Ectodermal cell (in vitro differentiated cells): Measurements from ENCODE around the gene SLC12A8.

Source experiments
- H3K27ac ChIP-seq: 2 replicates; pipeline ENCODE4 v1.7.0; 2013; ENCODE audit warnings: mild to moderate bottlenecking, low read depth, low read length; ENCODE audit not compliant: insufficient read depth, poor library complexity, severe bottlenecking
- H3K27me3 ChIP-seq: 2 replicates; pipeline ENCODE4 v1.7.0; 2013; ENCODE audit warnings: mild to moderate bottlenecking, low read length; ENCODE audit not compliant: insufficient read depth, control insufficient read depth, poor library complexity, severe bottlenecking
- H3K36me3 ChIP-seq: one replicate; pipeline ENCODE4 v1.7.0; 2013; ENCODE audit warnings: low read length; ENCODE audit not compliant: control insufficient read depth, insufficient read depth
- H3K4me1 ChIP-seq: one replicate; pipeline ENCODE4 v1.7.0; 2013; ENCODE audit warnings: low read length; ENCODE audit not compliant: control insufficient read depth, insufficient read depth
- H3K4me3 ChIP-seq: 2 replicates; pipeline ENCODE4 v1.7.0; 2013; ENCODE audit warnings: low read depth, low read length, control low read depth; ENCODE audit not compliant: insufficient read depth
- H3K9me3 ChIP-seq: 2 replicates; pipeline ENCODE4 v1.7.0; 2013; ENCODE audit warnings: mild to moderate bottlenecking, low read length, moderate library complexity; ENCODE audit not compliant: control insufficient read depth
- WGBS, 2 experiments: methylation state at CpG; one replicate each; pipeline ENCODE4 v1.1.7; 2013; ENCODE audit warnings: missing lambda C conversion rate in 2 of 2; 5-methylcytosine and 5-hydroxymethylcytosine counted together

SLC12A8 gene

DNA sequence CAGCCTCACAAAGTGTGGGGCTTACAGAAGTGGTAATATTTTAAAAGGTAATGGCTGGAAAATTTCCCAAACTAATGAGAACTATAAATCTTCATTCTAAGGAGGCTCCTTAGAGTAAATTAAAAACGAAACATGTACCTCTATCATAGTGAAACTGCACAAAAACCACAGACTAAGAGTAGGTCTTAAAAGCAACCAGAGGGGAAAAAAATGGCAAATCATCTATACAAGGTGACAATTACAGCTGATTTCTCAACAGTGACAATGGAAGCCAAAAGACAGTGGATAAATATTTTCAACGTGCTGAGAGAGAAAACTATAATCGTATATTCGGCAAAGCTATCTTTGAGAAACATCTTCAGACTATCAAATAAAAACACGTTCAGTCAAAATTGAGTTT is 177.3 kb downstream of the SLC12A8 start:
- Histone ChIP-seq H3K27me3 (no peaks in the 10 kb centered on the region), H3K4me1 (peaks cover 32% of the 10 kb centered on the region), H3K9me3 (no peaks in the 10 kb centered on the region), H3K36me3 (no peaks in the 10 kb centered on the region), H3K27ac (no peak overlapping the region), H3K4me3 (no peak overlapping the region)
- 96% methylated on average over 4 to 5 of the region's 5 CpGs for WGBS, 2 experiments

DNA sequence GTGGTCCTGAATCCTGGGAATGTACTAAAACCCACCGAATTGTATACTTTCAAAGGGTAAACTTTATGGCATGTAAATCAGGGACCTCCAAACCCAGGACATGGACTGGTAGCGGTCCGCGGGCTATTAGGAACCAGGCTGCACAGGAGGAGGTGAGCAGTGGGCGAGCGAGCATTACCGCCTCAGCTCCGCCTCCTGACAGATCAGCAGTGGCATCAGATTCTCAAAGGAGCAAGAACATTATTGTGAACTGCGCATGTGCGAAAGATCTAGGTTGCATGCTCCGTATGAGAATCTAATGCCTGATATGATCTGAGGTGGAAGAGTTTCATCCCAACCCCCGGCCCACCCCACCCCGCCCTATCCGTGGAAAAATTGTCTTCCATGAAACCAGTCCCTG is 178.9 kb downstream of the SLC12A8 start:
- Histone ChIP-seq H3K36me3 (no peaks in the 10 kb centered on the region), H3K27me3 (no peaks in the 10 kb centered on the region), H3K4me1 (peaks cover 16% of the 10 kb centered on the region), H3K9me3 (no peaks in the 10 kb centered on the region), H3K27ac (no peak overlapping the region), H3K4me3 (no peak overlapping the region)
- 90 to 93% methylated on average over 12 to 14 of the region's 14 CpGs for WGBS, 2 experiments

DNA sequence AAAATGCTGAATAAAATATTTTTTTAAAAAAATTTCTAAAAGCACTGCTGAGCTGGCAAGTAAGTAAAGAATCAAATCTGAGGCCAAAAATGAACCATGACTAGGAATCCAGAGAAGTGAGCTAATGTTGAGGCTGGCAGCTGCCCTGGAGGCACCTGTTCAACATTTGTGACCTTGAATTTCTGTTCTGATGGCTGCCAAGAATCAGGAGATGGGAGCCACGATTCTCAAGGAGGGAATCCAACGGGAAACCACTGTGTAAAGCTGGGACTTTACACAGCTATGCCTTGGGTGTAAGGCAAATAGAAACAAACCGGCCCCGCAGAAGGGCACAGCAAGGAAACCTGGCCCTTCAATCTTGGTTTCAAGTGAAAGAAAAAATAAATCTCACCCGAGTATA is 179.4 kb downstream of the SLC12A8 start:
- WGBS, 2 experiments, result 91 to 92% methylated on average over 5 of the region's 5 CpGs
- H3K4me3 ChIP-seq, result no peak overlapping the region
- no peaks in the 10 kb centered on the region for H3K9me3 ChIP-seq
- no peaks in the 10 kb centered on the region for H3K27me3 ChIP-seq
- peaks cover 11% of the 10 kb centered on the region for H3K4me1 ChIP-seq
- no peak overlapping the region for H3K27ac ChIP-seq
- H3K36me3 ChIP-seq, result no peaks in the 10 kb centered on the region

DNA sequence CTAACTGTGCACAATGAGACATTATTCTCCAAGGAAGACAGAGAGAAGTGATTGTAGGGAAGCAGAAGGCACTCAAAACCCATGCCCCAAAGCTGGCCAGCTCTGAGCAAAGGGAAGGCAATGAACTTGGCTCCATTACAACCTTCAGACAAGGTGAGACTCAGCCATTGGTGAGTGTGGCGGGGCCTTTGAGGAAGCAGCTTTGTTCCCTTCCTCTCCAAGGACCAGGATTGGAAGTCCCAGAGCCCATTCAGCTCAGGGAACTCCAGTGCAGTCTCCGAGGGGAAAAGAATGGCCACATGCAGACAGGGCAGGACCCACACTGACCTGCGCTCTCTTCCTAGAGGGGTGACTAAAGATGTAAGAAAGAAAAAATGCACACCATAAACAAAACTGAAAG is 179.9 kb downstream of the SLC12A8 start:
- Histone ChIP-seq H3K27me3 (no peaks in the 10 kb centered on the region), H3K4me1 (peaks cover 7% of the 10 kb centered on the region), H3K9me3 (no peaks in the 10 kb centered on the region), H3K4me3 (no peak overlapping the region), H3K27ac (no peak overlapping the region), H3K36me3 (no peaks in the 10 kb centered on the region)
- WGBS, 2 experiments, result 60 to 85% methylated on average over 3 of the region's 3 CpGs
